ENCODE results near the gene CDK6. TPM values are rescaled to one million over a fixed set of nuclear protein-coding genes. Genes with fewer than 3 reads are reported as not detected.

Gene CDK6
- total RNA-seq, 1 experiment from 2014 or later: 10.5 TPM

DNA sequence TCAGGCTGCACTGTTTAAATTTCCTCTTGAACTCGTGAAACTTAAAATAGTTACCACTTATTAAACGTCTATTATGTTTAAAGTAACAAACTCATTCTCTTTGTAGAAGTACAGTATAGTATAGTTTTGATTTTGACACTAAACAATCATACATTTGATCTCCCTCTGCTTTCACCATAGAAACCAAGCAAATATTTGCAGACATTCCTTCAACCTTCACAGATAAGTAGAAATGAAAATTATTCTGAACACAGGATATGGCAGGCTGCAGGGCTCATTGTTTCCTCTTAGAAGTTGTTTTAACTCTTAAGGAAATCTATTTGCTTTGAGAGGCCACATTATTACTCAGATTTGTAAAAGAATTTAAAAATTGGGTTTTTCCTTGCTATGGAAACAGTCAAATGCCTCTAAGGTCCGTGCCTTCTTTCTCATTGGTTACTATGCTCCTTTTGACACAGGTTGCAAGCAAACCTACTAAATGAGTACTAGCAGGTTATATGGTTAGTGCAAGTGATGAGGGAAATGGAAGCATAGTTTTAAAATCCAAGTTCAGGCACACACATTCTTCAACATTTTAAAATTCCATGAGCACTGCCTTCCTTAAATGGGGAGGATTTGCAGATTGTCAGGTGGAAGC lies 153.4 kb downstream of the CDK6 start:
- H3K4me1 ChIP-seq (ENCODE audit: insufficient read depth, low read length, poor library complexity, severe bottlenecking): no peaks in the 10 kb centered on the region
- CTCF ChIA-PET: no interaction called here
- intact Hi-C loops (cut with micrococcal nuclease; ENCODE audit: unreplicated experiment): no loop called here
- POLR2A ChIA-PET (ENCODE audit: low non-redundant PET): no interaction called here
- H3K4me3 ChIP-seq (ENCODE audit: low read depth, low read length, poor library complexity, severe bottlenecking): no peak overlapping the region
- TF ChIP-seq, protein P1, sequence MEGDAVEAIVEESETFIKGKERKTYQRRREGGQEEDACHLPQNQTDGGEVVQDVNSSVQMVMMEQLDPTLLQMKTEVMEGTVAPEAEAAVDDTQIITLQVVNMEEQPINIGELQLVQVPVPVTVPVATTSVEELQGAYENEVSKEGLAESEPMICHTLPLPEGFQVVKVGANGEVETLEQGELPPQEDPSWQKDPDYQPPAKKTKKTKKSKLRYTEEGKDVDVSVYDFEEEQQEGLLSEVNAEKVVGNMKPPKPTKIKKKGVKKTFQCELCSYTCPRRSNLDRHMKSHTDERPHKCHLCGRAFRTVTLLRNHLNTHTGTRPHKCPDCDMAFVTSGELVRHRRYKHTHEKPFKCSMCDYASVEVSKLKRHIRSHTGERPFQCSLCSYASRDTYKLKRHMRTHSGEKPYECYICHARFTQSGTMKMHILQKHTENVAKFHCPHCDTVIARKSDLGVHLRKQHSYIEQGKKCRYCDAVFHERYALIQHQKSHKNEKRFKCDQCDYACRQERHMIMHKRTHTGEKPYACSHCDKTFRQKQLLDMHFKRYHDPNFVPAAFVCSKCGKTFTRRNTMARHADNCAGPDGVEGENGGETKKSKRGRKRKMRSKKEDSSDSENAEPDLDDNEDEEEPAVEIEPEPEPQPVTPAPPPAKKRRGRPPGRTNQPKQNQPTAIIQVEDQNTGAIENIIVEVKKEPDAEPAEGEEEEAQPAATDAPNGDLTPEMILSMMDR (conservative IDR thresholded peaks at IDR 0.05; ENCODE audit: low read depth, low read length): no peak
- TF ChIP-seq EZH2 (IDR thresholded peaks at IDR 0.05; ENCODE audit: borderline replicate concordance, low read depth, low read length, poor library complexity, severe bottlenecking): no peak
- no TSS peak for BruUV-seq (replicated peaks)
- no peaks in the 10 kb centered on the region for H3K36me3 ChIP-seq (ENCODE audit: insufficient read depth, low read length, poor library complexity, severe bottlenecking)
- no peak for DNase-seq (ENCODE audit: low spot score)
- no peaks in the 10 kb centered on the region for H3K9me3 ChIP-seq (ENCODE audit: low read depth, low read length, poor library complexity, severe bottlenecking)
- no peaks in the 10 kb centered on the region for H3K27me3 ChIP-seq (replicated peaks; ENCODE audit: insufficient read depth, low read depth, low read length, poor library complexity)
- H3K27ac ChIP-seq (ENCODE audit: low read depth, low read length, poor library complexity, severe bottlenecking): no peak overlapping the region

DNA sequence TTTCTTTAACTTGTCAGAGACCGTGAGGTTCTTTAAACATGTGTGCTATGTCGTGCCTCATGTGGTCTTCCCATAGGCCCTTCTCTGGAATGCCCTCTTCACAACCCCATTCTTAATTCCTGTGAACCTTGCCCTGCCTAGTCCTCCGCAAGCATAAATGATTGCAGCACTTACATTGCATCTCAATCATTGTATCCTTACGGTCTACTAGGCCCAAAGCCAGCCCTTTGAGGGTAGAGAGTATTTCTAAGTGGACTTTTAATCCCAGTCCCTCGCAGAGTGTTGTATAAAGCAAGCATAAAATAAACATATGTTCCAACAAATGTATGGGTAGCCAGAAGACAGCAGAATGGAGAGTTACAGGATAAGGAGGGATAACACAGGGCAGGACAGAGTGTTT lies 154.0 kb downstream of the CDK6 start:
- DNase-seq (ENCODE audit: low spot score): no peak
- POLR2A ChIA-PET (ENCODE audit: low non-redundant PET): no interaction called here
- no peaks in the 10 kb centered on the region for H3K36me3 ChIP-seq (ENCODE audit: insufficient read depth, low read length, poor library complexity, severe bottlenecking)
- no peak overlapping the region for H3K27ac ChIP-seq (ENCODE audit: low read depth, low read length, poor library complexity, severe bottlenecking)
- no peaks in the 10 kb centered on the region for H3K27me3 ChIP-seq (replicated peaks; ENCODE audit: insufficient read depth, low read depth, low read length, poor library complexity)
- TF ChIP-seq, protein P1 (conservative IDR thresholded peaks at IDR 0.05; ENCODE audit: low read depth, low read length): no peak
- no peak for TF ChIP-seq EZH2 (IDR thresholded peaks at IDR 0.05; ENCODE audit: borderline replicate concordance, low read depth, low read length, poor library complexity, severe bottlenecking)
- BruUV-seq (replicated peaks): no TSS peak
- H3K4me1 ChIP-seq (ENCODE audit: insufficient read depth, low read length, poor library complexity, severe bottlenecking): no peaks in the 10 kb centered on the region
- no peak overlapping the region for H3K4me3 ChIP-seq (ENCODE audit: low read depth, low read length, poor library complexity, severe bottlenecking)
- no peaks in the 10 kb centered on the region for H3K9me3 ChIP-seq (ENCODE audit: low read depth, low read length, poor library complexity, severe bottlenecking)
- CTCF ChIA-PET: no interaction called here
- intact Hi-C loops (cut with micrococcal nuclease; ENCODE audit: unreplicated experiment): no loop called here

DNA sequence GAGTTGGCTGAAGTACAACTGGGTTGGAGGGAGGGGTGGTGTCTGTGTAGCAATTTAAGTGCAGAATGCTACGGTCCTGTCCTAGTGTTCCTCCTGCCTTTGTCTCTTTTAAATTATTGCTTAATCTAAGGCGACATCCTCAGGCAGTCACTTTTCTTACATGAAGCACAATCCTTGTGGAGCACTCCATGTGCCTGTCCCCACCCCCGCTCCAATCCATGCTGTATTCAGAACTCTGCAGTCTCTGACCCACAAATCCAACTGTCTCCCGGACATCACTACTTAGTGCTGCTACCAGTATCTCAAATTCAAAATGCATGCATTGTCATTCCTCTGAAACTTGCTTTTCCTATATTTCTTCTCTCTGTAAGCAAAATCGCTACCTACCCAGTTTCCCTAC lies 154.7 kb downstream of the CDK6 start:
- Histone ChIP-seq H3K27ac (ENCODE audit: low read depth, low read length, poor library complexity, severe bottlenecking) (no peak overlapping the region), H3K36me3 (ENCODE audit: insufficient read depth, low read length, poor library complexity, severe bottlenecking) (no peaks in the 10 kb centered on the region), H3K4me3 (ENCODE audit: low read depth, low read length, poor library complexity, severe bottlenecking) (no peak overlapping the region), H3K9me3 (ENCODE audit: low read depth, low read length, poor library complexity, severe bottlenecking) (no peaks in the 10 kb centered on the region), H3K27me3 (replicated peaks; ENCODE audit: insufficient read depth, low read depth, low read length, poor library complexity) (no peaks in the 10 kb centered on the region), H3K4me1 (ENCODE audit: insufficient read depth, low read length, poor library complexity, severe bottlenecking) (no peaks in the 10 kb centered on the region)
- intact Hi-C loops (cut with micrococcal nuclease; ENCODE audit: unreplicated experiment): no loop called here
- DNase-seq (ENCODE audit: low spot score): no peak
- TF ChIP-seq, protein P1 (conservative IDR thresholded peaks at IDR 0.05; ENCODE audit: low read depth, low read length): no peak
- TF ChIP-seq EZH2 (IDR thresholded peaks at IDR 0.05; ENCODE audit: borderline replicate concordance, low read depth, low read length, poor library complexity, severe bottlenecking): no peak
- no TSS peak for BruUV-seq (replicated peaks)
- POLR2A ChIA-PET (ENCODE audit: low non-redundant PET): no interaction called here
- CTCF ChIA-PET: no interaction called here

Data from A673 (cell line).